ENCODE data around the gene ATXN1L.
"Not testable (repeated sequence)": the region's sequence is repeated elsewhere in the genome, so short reads cannot be mapped to it uniquely, and the experiment has no call there.

ATXN1L gene, protein sequence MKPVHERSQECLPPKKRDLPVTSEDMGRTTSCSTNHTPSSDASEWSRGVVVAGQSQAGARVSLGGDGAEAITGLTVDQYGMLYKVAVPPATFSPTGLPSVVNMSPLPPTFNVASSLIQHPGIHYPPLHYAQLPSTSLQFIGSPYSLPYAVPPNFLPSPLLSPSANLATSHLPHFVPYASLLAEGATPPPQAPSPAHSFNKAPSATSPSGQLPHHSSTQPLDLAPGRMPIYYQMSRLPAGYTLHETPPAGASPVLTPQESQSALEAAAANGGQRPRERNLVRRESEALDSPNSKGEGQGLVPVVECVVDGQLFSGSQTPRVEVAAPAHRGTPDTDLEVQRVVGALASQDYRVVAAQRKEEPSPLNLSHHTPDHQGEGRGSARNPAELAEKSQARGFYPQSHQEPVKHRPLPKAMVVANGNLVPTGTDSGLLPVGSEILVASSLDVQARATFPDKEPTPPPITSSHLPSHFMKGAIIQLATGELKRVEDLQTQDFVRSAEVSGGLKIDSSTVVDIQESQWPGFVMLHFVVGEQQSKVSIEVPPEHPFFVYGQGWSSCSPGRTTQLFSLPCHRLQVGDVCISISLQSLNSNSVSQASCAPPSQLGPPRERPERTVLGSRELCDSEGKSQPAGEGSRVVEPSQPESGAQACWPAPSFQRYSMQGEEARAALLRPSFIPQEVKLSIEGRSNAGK

DNA sequence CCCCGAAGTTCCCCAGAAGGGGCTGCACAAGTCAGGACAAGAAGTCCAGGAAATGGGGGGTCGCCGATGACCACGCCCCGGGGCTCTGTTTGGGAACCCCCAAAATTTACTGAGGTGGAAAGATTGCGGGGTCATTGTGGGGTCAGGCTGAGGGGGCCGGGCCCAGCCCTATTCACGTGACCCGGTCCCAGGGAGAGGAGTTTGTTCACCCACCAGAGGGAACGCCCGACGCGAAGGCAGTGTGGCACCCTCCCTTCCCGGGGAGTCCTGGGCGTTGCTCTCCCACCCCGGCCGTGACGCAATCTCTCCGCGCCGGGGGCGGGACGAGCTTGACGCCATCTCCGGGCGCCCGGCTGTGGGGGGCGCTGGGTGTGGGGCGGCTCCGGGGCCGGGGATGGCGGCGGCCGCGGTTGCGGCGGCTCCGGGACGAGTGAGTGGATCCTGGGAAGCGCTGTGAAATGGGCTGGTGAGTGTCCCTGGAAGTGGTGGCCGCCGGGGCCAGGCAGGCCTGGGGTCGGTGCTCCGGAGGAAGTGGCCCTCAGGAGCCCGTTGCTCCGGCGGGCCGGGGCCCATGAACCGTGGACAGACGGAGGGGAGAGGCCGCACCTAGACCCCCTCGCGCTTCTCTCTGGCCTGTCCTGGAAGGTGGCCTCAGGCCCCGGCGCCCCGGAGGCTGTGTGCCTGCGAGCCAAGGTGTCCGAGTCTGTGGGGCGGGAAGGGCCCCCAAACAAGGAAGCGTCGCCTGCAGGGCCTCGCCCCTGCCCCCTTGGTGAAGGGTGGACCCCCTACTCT lies at the start of gene ATXN1L:
Gene ATXN1L, plus strand, starts transcription at position 338 of the 792 bp plus-strand sequence. CDS start 3,765 bp downstream, outside the sequence.
- peak; percentile 75 to 87 for DNase-seq (ENCODE audit: low read depth in 2 of 2)

DNA sequence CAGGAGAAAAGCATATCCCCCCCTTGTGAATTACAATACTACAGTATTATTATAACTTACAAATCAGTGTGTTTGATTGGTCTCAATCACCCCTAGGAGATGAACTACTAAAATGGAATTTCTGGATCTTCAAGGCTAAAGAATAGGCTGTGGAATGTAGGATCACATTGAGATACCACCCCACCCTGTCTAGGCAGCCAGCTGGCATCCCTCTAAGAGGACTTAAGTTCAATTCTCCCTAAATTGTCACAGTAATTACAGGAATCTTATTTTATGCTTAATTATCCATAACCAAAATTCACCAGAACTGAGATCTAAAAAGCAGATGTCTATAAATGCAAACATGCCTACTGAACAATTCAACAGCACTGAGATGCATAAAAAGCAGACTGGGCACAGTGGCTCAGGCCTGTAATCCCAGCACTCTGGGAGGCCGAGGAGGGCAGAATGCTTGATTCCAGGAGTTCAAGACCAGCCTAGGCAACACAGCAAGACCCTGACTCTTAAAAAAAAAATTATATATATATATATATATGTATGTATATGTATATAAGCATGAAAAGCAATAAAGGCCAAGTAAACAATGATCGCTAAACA lies 49.2 kb upstream of the ATXN1L start:
- DNase-seq (ENCODE audit: low read depth in 2 of 2): no peak

DNA sequence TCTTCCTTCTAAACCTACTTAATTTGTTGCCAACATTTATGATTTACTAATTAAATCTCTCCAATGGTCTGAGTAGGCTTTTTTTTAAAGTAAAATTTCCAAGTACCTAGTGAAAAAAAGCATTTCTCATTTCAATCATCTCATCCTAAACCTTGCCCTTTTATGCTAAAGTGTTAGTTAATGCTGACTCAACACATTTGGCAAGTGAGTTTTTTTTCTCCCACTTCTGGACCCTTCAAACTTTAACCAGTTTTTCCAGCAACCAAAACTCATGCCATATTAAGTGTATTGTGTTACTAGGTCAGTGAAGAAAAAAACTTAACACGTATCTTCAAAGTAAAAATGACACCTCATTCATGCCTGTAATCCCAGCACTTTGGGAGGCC lies 42.5 kb upstream of the ATXN1L start:
- no peak for DNase-seq (ENCODE audit: low read depth in 2 of 2)

DNA sequence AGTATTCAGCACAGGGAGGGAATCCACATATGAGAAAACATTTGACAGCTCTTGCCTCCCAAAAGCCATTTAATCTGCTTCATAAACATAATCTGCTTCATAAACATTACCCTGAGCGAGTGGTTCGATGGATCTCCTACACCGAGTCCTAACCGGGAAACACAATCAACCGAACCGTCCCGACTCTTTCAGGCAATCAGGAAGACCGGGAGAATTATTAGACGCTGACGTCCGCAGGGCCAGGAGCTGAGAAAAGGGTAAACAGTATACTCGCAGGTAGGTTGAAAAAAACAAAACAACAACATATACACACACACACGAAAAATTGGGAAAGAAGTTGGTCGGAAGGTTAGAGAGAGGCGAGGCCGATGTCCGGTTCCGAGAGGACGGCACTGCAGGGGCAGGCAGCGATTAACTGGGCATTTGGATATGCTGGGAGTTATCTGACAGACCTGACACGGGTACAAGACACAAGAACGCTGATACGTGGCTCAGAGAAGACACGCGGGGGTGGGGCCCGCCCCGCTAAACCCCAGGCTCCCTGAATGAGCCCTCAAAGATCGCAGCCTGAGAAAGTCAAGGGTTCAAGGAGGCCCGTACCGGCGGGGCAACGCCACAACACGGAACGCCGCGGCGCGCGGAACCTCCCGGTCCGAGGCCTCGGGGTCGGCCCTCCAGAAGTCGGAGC lies 37.7 kb upstream of the ATXN1L start:
- DNase-seq (ENCODE audit: low read depth in 2 of 2): peak; percentile 31 to 50

DNA sequence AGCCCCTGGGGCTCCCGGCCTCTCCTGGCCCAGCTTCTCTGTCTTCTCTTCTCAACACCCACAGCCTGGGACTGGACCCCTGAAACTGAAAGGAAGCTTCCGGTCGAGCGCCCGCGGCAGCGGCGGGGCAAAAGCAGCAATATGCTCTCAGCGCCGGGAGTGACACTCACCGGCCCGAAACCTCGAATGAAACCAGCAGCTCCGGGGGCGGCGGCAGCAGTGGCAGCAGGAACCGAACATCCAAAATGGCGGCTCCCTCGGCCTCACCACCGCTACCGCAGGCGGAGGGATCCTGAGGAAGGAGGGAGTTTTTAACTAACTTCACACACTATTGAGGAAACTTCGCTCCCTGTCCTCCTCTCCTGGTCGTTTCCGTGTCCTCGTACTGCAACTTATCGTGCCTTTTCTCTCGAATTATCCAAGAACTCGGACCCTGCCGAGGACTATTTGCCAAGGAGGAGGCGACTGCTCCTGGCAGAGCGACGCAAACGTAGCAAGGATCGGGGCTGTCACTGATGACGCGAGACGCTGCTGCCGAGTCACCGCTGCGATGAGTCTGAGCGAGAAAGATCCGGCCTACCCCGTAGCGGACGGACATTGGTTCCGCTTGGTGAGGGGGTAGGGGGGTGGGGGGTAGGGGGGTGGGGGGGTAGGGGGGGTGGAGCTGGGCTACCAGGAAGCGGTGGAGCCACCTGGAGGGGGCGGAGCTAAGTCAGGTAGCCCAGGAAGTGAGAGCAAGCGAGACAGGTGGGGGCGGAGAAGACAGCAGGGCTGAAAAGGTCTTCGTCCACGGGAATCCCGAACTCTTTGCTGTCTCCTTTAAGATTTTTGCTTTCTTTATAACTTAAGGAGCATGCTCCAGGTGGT lies 37.0 kb upstream of the ATXN1L start, which contains the start of gene AP1G1:
Gene AP1G1, minus strand, starts transcription at position 242 of the 867 bp plus-strand sequence. CDS start 19,355 bp downstream, outside the sequence.
- DNase-seq (ENCODE audit: low read depth in 2 of 2): peak; percentile 93

DNA sequence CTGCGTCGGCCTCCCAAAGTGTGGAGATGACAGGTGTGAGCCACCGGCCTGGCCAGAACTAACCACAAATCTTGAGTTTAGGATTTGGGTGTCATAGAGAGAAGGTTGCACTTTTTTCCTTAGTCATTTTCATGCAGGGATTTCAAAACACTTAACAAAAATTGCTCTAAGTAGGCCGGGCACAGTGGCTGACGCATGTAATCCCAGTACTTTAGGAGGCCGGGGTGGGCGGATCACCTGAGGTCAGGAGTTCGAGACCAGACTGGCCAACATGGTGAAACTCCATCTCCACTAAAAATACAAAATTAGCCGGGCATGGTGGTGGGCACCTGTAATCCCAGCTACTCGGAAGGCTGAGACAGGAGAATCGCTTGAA lies 35.6 kb upstream of the ATXN1L start:
- DNase-seq (ENCODE audit: low read depth in 2 of 2): not testable (repeated sequence)

DNA sequence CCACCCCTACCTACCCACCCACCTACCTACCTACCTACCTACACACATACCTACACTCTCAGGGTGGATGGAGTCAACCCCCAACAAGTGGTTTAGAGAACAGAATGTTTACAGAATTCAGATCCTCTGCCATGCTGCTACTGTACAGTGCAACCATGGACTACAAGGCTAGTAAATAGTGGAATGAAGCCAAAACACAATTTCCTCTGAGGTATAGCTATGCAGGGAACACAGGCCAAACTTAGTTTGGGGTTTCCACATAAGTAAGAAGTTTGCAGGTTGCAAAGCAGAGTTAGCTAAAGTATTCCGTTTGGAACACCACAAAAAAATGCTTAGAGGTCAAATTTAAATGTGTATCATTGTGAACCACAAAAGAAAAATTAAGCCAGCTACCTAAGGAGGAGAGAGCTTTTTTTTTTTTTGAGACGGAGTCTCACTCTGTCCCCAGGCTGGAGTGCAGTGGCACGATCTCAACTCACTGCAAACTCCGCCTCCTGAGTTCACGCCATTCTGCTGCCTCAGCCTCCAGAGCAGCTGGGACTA lies 34.4 kb upstream of the ATXN1L start:
- no peak for DNase-seq (ENCODE audit: low read depth in 2 of 2)

DNA sequence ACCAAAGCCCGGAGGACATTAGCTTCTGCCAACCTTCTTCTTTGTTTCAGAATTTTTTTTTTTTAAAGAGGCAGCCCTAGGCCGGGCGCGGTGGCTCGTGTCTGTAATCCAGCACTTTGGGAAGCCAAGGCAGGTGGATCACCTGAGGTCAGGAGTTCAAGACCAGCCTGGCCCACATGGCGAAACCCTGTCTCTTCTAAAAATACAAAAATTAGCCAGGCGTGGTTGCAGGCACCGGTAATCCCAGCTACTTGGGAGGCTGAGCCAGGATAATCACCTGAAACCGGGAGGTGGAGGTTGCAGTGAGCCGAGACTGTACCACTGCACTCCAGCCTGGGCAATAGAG lies 28.6 kb upstream of the ATXN1L start:
- DNase-seq (ENCODE audit: low read depth in 2 of 2): not testable (repeated sequence)

DNA sequence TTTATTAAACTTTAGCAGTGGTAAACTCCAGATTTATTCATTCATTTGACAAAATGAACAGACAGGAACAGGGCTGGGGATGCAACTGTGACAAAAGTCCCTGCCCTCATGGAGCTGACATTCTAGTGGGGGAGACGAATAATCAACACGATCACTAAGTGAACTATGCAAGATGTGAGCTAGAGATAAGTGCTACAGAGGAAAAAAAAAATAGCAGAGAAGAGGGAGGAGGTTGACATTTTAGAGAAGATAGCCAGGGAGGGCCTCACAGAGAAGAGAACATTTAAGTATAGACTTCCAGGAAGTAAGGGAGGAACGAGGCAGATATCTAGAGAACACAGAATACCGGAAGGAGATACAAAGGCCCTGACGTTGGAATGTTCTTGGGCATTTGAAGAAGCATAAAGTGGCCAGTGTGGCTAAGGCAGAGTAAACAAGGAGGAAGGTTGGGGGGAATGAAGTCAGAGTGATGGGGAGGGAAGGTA lies 19.2 kb upstream of the ATXN1L start:
- no peak for DNase-seq (ENCODE audit: low read depth in 2 of 2)

DNA sequence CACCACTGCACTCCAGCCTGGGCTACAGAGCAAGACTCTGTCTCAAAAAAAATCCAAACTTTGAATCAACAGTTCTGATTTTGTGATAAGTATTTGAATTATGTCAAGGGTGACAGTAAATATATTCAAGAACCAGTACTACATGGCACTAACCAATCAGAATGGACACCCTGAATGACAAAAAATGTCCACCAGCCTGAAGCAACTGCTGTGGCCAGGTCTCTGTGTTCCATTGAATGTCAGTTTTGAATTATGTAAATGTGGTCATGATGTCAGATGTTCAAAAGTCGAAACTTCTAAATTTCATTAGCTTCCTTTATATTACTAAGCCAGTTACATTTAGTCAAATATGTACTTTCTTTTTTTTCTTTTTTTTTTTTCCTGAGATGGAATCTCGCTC lies 15.4 kb upstream of the ATXN1L start:
- DNase-seq (ENCODE audit: low read depth in 2 of 2): no peak

DNA sequence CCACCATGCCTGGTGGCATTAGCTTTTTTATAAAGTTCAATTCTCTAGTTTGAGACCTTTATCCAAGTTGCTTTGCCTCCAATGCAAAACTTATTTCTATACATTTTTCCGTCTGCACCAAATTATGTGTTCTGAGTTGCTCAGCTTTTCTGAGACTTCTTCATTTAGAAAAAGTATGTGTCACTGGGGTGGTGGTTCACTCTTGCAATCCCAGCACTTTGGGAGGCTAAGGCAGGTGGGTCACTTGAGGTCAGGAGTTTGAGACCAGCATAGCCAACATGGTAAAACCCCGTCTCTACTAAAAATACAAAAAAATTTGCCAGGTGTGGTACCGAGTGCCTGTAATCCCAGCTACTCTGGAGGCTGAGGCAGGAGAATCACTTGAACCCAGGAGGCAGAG lies 14.1 kb upstream of the ATXN1L start:
- not testable (repeated sequence) for DNase-seq (ENCODE audit: low read depth in 2 of 2)

DNA sequence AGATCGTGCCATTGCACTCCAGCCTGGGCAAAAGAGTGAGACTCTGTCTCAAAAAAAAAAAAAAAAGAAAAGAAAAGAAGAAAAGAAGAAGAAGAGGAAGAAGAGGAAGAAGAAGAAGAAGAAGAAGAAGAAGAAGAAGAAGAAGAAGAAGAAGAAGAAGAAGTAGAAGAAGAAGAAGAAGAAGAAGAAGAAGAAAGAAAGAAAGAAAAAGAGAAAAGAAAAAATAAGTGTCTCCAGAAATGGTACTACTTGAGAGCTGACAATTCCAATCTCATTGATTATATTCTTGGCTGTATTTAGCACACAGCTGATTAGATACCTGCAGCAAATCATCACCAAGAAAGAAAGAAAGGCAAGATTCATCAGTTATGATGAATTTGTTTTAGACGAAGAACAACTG lies 13.7 kb upstream of the ATXN1L start:
- DNase-seq (ENCODE audit: low read depth in 2 of 2): not testable (repeated sequence)

DNA sequence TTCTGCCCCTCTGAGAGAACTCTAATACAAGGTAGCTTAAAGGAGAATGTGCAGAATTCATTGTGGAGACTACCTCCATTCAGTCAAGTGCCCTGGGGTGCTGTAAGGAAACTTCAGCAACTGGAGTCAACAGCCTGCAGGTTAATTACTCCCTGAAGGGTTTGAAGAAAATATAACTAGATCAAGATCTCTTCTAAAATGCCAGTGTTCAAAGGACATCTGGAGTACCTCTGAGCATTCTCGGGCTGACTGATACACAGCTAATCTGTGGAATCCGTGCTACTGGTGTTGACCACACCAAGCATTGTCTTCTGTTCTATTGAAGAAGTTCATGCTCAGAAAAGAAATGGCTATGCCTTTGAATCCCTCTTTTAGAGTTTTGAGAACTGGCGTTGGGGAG lies 11.5 kb upstream of the ATXN1L start:
- no peak for DNase-seq (ENCODE audit: low read depth in 2 of 2)

DNA sequence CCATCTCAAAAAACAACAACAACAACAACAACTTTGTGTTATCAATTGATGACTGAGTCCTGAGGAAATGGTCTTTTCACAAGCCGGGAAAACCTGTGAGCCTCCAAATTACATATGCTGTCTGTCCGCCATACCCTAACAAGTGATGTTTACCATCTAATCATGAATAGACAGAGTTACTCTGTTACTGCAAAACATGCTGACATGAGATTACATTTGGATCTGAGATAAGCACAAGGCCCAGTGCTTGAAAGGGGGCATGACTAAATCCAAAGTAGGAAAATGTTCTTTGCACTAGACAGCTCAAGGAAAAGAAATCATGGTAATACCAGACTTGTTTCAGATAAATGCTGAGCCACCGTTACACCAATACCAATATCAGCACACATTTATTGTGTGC lies 8.6 kb upstream of the ATXN1L start:
- no peak for DNase-seq (ENCODE audit: low read depth in 2 of 2)

DNA sequence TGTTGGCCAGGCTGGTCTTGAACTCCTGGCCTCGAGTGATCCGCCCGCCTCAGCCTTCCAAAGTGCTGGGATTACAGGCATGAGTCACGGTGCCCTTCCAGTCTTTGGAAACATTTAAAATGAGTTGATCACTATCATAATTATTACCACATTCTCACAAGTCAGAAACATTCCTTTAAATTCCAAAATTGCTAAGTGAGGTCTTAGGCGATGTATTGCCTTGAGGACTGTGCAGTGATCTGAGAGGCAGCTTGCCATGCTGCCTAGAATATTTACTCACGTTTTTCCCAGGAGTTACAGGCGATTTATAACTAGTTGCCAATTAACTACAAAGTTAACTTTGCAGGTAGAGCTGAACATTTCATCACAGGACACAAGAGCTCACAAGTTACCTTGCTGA lies 5.7 kb upstream of the ATXN1L start:
- no peak for DNase-seq (ENCODE audit: low read depth in 2 of 2)

DNA sequence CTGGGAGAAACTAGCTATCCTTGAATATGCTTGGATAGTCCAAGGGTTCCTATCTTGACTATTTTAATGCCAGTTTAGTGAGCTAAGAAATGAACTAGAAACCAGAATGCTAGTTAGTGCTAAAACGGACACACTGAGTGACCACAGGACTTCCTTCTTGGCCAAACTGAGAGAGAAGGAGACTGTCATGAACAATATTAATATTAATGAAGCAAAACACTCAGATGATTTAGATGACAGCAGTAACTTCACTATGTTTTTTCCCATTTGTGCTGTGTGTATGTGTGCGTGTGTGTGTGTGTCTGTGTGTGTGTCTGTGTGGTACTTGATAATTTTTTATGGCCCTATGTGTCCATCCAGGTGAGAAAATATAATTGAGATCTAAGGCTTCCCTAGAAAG lies 2.2 kb upstream of the ATXN1L start:
- DNase-seq (ENCODE audit: low read depth in 2 of 2): no peak

DNA sequence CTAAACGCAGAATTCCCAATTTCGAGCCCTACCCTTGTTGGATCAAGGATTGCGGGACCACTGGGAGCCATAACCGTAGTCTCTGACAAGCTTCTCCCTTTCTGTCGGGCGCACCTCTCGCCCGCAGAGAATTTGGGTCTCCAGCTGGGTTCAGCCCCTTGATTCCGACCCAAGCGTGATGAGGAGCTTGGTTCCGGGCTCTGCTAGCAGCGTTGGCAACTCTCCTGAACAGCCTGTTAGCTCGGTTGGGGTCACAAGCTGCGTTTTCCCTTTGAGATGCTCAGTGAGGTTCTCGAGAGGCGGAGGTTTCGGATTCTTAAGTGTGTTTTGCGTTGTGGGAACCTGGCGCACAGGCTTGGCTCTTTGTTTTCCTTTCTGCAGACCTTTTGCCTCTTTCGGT lies 655 bp downstream of the ATXN1L start:
- no peak for DNase-seq (ENCODE audit: low read depth in 2 of 2)

DNA sequence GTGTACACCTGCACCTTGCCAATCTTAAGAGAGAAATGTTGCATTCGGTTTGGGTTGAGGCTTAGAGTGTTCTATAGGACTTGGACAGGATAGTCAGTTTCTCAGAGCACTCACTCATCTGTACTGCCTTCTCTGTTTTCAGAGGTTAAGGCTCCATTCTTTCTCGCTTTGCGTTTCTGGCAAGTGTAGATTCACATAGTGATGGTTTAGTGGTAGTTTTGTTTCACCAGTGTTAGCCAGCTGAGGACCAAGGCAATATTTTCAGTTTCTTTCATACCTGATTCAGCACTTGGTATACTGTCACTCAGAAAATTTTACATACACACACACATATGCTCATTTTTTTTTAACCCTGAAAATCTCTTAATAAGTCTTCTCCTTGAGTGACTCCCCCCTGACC lies 1.3 kb downstream of the ATXN1L start:
- no peak for DNase-seq (ENCODE audit: low read depth in 2 of 2)

DNA sequence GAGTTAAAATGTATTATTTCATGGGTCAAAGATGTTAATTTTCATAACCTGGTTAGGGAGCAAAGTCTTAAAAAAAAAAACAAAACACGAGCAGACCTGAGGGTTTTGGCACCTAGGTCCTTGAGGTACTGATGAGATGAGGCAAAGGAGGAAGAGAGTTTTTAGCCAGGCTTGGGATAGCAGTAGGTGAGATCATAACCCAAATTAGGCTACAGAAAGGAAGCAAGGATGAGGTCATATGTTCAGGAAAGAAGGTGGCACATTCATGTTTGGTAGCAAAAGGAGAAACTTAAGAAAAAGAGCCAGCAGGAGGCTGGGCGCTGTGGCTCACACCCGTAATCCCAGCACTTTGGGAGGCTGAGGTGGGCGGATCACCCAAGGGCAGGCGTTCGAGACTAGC lies 2.8 kb downstream of the ATXN1L start:
- DNase-seq (ENCODE audit: low read depth in 2 of 2): no peak

DNA sequence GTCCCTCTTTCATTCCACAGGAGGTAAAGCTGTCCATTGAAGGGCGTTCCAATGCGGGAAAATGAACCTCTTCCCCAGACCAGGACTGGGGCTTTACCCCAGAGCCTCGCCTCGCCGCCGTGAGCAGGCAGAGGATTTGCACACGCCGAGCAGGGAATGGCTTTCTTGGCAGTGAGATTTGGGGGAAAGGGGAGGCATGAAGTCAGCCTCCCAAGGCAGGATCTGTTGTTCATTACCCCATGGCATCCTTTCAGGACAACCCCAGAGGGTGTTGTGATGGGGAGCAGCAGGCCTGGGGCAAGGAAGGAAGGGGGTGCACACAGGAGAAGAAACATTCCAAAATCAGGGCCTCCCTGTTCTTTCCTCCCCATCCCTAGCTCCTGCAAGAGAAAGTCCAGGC lies 6.0 kb downstream of the ATXN1L start:
- DNase-seq (ENCODE audit: low read depth in 2 of 2): no peak

Measured in stimulated activated CD8-positive, alpha-beta memory T cell treated with anti-CD3 and anti-CD28 coated beads, Interleukin-7, amount 100 ng/mL, for 4 hours (primary cell).